ENCODE data around the gene LRRC17.

Gene LRRC17

DNA sequence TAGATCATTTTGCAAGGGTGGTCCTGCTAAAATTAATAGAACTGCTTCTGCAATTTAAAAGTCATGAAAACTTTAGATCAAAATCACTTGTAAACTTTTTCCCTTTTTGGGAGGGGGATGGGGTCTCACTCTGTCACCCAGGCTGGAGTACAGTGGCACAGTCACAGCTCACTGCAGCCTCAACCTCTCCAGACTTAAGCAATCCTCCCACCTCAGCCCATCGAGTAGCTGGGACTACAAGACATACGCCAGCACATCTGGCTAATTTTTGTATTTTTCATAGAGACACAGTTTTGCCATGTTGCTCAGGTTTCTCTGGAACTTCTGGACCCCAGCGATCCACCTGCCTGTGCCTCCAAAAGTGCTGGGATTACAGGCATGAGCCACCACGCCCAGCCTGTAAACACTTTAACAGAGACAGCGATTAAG is 79.7 kb downstream of the LRRC17 start:
- ChIA-PET POLR2A (interaction anchor here (0.7 kb wide), 1 partner anchor 161 kb away, joined by 3 read pairs; no protein-coding TSS in a partner anchor), CTCF (interaction anchor here (1.2 kb wide), 1 partner anchor 70 kb away, joined by 5 read pairs; no protein-coding TSS in a partner anchor)
- DNase-seq (ENCODE audit: low read depth, low spot score), result no peak
- no peak overlapping the region for H3K4me3 ChIP-seq (ENCODE audit: low read depth, low read length)
- TF ChIP-seq, protein P1, sequence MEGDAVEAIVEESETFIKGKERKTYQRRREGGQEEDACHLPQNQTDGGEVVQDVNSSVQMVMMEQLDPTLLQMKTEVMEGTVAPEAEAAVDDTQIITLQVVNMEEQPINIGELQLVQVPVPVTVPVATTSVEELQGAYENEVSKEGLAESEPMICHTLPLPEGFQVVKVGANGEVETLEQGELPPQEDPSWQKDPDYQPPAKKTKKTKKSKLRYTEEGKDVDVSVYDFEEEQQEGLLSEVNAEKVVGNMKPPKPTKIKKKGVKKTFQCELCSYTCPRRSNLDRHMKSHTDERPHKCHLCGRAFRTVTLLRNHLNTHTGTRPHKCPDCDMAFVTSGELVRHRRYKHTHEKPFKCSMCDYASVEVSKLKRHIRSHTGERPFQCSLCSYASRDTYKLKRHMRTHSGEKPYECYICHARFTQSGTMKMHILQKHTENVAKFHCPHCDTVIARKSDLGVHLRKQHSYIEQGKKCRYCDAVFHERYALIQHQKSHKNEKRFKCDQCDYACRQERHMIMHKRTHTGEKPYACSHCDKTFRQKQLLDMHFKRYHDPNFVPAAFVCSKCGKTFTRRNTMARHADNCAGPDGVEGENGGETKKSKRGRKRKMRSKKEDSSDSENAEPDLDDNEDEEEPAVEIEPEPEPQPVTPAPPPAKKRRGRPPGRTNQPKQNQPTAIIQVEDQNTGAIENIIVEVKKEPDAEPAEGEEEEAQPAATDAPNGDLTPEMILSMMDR (IDR thresholded peaks at IDR 0.05; ENCODE audit: insufficient read depth, low read length, missing control alignments), result no peak

DNA sequence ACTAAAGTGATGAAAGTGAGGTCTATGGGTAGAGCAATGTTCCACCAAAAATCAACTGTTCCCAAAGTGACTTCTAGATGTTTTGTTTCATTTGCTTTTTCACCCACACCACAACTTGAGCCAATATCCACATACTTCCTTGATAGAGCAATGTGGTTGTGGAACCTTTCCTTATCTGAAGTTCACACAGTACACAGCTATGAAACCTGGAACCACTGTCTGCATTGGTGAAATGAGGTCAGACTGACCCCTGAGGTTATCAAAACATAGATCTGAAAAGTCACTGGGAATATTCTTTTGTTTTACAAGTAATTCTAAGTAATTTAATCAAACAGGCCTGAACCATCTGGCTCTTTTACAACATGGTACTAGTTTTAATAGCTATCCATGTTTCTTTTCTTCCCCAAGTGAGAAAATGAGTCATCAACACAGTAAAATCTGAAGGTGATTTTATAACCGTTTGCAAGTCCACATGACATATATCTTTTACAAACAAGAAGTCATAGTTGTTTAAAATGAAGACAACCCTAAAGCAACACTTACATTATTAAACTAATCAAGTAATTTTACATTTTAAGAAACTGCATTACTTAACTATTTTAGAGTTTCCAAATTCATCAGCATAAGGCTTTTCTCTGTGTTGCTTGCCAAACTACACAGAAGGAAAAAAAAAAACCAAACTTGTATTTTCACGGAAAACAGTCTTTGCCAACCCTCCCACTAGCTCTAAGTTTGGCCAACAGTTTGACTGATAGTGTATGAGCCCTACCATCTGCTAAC is 80.3 kb downstream of the LRRC17 start:
- TF ChIP-seq, protein P1 (IDR thresholded peaks at IDR 0.05; ENCODE audit: insufficient read depth, low read length, missing control alignments), result no peak
- POLR2A ChIA-PET, result interaction anchor here (0.7 kb wide), 1 partner anchor 161 kb away, joined by 3 read pairs; no protein-coding TSS in a partner anchor
- peak; percentile 36 for DNase-seq (ENCODE audit: low read depth, low spot score)
- CTCF ChIA-PET, result no interaction called here
- no peak overlapping the region for H3K4me3 ChIP-seq (ENCODE audit: low read depth, low read length)

DNA sequence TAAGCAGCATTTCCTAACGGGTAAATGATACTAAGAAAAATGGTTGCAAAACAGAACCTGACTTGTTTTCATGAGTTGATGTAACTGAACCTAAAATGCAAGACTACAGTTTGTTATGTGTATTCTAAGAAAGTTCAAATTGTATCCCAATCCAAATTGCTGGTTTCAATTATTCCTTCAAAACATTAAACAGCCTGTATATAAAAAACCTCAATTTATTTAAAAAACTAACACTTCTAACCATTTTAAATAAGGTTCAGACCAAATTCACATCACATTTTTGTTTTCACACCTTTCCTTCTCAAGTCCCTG is 80.9 kb downstream of the LRRC17 start:
- no peak for DNase-seq (ENCODE audit: low read depth, low spot score)
- TF ChIP-seq, protein P1 (IDR thresholded peaks at IDR 0.05; ENCODE audit: insufficient read depth, low read length, missing control alignments), result no peak
- no peak overlapping the region for H3K4me3 ChIP-seq (ENCODE audit: low read depth, low read length)
- POLR2A ChIA-PET, result no interaction called here
- CTCF ChIA-PET, result no interaction called here

DNA sequence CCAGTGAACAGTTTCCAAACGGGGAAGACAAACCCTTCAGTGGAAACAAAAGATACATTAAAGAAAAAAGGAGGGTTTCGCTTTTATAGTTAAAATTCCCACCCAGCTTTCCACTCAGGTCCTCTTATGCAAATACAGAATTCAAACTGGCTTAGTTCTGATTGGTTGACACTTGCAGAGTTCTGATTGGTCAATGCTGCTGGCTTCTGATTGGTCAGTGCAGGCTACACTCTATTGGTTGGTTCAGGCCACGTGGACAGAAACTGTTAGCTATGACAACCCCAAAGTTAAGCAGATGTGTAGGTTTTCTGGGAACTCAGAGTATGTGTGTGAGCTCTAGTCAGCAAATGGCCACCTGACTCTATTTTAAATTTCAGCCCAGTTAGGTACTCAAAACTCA is 81.8 kb downstream of the LRRC17 start:
- ChIA-PET CTCF (no interaction called here), POLR2A (no interaction called here)
- H3K4me3 ChIP-seq (ENCODE audit: low read depth, low read length), result no peak overlapping the region
- TF ChIP-seq, protein P1 (IDR thresholded peaks at IDR 0.05; ENCODE audit: insufficient read depth, low read length, missing control alignments), result no peak
- DNase-seq (ENCODE audit: low read depth, low spot score), result no peak
